Heart left ventricle (tissue), 13 donors: Measurements from ENCODE around the gene FAR2.

Experiments
- POLR2A ChIP-seq, 2 donors: fragments of 450-650 bp; IDR thresholded peaks; one replicate each; pipeline ENCODE4 v1.6.1; 2017; ENCODE audit warnings: antibody characterized with exemption in 2 of 2, mild to moderate bottlenecking in 2 of 2, moderate library complexity in 2 of 2
- TF ChIP-seq, protein P1 (sequence below), 12 donors: fragments of 200-600 bp; sonication (generic) in 4 of 12; IDR thresholded peaks; one replicate each; pipeline versions ENCODE4 v1.5.0 to v1.8.0; 2018 to 2022; ENCODE audit warnings: antibody characterized with exemption in 12 of 12, mild to moderate bottlenecking in 5 of 12
- donor health status: ischemic (EF 13 %, LVEDD 7.1; RV severe dilation, severe dysfunction).
- donor health status: DM: no; HTN: yes; CAD: no.
- donor health status: DM: no; HTN: no; CAD: no.
- donor health status: ischemic (EF 25% LVEDD 6.9; RV normal size, moderate dysfunction).
- donor health status: ischemic (EF 25% LVEDD 5.7; RV mildly dilated, moderate dysfunction).
- donor health status: ischemic (EF 35%, LVEDD 5.7; RV mildly dilated, moderate dysfunction).
- donor health status: nonischemic (EF 11% LVEDD 7.7; RV severe dilation, severe dysfunction).
- donor health status: DM: yes; HTN: yes; CAD: no.
- donor health status: PGD.
- donor health status: ischemic (EF 29% LVEDD 5.4; RV normal size, mild dysfunction).
- donor health status: nonischemic (EF 23%, LVEDD 6.1; RV moderate dilation, normal function).

DNA sequence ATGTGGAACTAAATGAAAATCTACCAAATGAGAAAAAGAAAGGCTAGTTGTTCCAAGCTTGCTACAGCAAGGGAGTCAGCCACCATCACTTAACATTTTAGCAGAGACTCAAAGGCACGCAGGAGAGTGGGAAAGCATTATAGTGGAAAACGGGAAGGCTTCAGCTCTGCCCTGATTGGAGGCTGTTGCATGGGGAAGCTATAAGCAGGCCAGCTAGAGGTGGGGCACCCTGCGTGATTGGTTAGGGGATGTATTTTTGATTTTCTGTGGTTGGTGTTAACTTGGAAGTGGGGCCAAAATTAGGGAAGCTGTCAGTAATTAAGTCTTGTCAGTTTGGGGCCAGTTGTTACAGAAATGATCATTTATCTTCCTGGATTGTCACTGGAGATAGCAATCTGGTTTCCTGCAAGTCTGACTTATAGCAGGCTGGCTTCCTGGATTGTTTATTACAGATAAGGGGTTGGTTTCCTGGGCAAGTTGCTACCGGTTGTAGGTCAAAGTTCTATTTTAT, 93.9 kb downstream of the FAR2 start:
- TF ChIP-seq POLR2A (IDR thresholded peaks at IDR 0.05), result no peak
- TF ChIP-seq, protein P1, sequence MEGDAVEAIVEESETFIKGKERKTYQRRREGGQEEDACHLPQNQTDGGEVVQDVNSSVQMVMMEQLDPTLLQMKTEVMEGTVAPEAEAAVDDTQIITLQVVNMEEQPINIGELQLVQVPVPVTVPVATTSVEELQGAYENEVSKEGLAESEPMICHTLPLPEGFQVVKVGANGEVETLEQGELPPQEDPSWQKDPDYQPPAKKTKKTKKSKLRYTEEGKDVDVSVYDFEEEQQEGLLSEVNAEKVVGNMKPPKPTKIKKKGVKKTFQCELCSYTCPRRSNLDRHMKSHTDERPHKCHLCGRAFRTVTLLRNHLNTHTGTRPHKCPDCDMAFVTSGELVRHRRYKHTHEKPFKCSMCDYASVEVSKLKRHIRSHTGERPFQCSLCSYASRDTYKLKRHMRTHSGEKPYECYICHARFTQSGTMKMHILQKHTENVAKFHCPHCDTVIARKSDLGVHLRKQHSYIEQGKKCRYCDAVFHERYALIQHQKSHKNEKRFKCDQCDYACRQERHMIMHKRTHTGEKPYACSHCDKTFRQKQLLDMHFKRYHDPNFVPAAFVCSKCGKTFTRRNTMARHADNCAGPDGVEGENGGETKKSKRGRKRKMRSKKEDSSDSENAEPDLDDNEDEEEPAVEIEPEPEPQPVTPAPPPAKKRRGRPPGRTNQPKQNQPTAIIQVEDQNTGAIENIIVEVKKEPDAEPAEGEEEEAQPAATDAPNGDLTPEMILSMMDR (IDR thresholded peaks at IDR 0.05), result no peak
